Measurements from ENCODE around the gene SND1.

DNA sequence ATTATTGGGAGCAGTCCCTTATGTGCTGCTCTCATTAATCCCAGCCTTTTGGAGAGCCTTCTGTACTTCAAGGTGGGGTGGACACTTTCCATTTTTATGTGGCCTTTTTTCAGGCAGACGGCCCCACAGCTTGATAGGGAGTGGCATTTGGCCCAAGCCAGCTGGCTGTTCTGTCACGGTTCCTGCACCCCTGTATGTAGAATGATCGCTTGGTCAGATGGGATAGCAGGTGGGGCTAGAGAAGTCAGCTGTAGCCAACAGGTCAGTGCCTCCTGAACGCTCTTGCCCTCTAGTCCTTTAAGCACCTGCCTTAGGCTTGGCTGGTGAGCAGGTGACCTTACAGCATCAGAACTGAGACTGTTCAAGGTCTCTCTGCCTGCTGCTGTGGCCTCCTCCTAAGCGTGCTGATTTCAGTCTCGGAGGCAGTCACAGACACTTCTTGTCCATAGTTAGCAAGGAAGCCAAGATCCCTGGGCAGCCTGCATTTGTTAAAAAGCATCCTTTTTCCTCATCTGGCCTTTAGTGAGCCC lies 283.9 kb downstream of the SND1 start:
- TF ChIP-seq, protein P1, sequence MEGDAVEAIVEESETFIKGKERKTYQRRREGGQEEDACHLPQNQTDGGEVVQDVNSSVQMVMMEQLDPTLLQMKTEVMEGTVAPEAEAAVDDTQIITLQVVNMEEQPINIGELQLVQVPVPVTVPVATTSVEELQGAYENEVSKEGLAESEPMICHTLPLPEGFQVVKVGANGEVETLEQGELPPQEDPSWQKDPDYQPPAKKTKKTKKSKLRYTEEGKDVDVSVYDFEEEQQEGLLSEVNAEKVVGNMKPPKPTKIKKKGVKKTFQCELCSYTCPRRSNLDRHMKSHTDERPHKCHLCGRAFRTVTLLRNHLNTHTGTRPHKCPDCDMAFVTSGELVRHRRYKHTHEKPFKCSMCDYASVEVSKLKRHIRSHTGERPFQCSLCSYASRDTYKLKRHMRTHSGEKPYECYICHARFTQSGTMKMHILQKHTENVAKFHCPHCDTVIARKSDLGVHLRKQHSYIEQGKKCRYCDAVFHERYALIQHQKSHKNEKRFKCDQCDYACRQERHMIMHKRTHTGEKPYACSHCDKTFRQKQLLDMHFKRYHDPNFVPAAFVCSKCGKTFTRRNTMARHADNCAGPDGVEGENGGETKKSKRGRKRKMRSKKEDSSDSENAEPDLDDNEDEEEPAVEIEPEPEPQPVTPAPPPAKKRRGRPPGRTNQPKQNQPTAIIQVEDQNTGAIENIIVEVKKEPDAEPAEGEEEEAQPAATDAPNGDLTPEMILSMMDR (IDR thresholded peaks at IDR 0.05), result no peak
- TF ChIP-seq POLR2A (IDR thresholded peaks at IDR 0.05), result no peak
